ENCODE measurements around the gene TAOK2. TPM values are rescaled to one million over a fixed set of nuclear protein-coding genes. Genes with fewer than 3 reads are reported as not detected.
A peak's percentile ranks its signal among the peaks of the same experiment; 100 is the strongest.
"Not testable (repeated sequence)": the region's sequence is repeated elsewhere in the genome, so short reads cannot be mapped to it uniquely, and the experiment has no call there.

TAOK2 gene
- 24.5 TPM for total RNA-seq

- peak; percentile 98 for DNase-seq
These were observed at the start of gene TAOK2 for GRCh38 chr16:29973384-29974246. TAOK2 (plus strand) TSS chr16:29973868; CDS start chr16:29977773, 3,905 bp downstream.

GRCh38 chr16:29925105-29925756 is 48.4 kb upstream of the TAOK2 start:
- no peak for DNase-seq

- DNase-seq = peak; percentile 70
These were observed 47.6 kb upstream of the TAOK2 start, which contains the start of gene KCTD13 for GRCh38 chr16:29925781-29926710. KCTD13 (minus strand) TSS chr16:29926226; CDS start chr16:29926033, 193 bp downstream.

DNA sequence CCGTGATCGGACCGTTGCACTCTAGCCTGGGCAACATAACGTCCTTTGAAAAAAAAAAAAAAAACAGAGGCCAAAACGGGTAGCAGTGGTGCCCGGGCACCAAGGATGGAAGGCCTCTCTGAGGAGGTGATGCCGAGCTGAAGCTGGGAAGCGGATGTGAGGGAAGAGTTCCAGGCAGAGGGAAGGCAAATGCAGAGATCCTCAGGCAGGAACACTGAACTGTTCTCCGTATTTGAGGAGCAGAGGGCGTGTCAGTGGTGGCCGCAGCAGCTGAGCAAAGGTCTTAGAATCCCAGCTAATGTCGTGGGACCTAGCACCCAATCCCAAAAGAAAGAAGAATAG is 47.0 kb upstream of the TAOK2 start:
- DNase-seq = peak; percentile 11

DNA sequence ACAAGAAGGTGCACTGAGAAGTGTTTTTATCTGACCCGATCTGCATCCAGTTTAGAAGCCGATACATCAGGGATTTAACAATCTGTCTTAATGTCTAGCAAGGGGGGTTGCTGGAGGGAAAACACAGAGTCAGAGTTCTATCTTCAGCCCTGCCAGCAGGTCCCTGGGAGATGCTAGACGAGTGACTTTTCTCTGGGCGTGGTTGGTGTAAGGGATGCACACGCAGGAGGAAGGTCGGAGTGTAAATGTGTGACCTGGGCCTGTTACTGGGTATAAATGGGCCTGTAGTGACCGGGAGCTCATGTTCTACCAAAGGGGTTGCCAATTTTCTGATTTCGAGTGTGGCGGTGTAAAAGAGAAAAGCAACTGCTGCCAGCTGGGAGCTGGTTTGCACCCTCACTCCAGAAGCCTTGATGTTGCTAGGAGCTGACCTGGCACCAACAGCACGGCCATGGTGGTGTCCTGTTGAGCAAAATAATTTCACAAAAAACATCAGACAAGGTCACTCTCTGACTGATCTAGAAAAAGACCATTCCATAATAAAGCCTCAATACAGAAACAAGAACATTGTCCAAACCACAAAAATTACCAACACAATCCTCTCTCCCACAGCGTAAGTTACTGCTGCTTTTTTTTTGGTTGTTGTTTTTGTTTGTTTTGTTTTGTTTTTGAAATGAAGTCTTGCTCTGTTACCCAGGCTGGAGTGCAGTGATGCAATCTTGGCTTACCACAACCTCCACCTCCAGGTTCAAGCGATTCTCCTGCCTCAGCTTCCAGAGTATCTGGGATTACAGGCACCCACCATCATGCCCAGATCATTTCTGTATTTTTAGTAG is 46.4 kb upstream of the TAOK2 start:
- no peak for DNase-seq

- not testable (repeated sequence) for DNase-seq
These were observed 41.9 kb upstream of the TAOK2 start for GRCh38 chr16:29931750-29932149.

GRCh38 chr16:29940656-29941055 is 33.0 kb upstream of the TAOK2 start:
- no peak for DNase-seq

DNA sequence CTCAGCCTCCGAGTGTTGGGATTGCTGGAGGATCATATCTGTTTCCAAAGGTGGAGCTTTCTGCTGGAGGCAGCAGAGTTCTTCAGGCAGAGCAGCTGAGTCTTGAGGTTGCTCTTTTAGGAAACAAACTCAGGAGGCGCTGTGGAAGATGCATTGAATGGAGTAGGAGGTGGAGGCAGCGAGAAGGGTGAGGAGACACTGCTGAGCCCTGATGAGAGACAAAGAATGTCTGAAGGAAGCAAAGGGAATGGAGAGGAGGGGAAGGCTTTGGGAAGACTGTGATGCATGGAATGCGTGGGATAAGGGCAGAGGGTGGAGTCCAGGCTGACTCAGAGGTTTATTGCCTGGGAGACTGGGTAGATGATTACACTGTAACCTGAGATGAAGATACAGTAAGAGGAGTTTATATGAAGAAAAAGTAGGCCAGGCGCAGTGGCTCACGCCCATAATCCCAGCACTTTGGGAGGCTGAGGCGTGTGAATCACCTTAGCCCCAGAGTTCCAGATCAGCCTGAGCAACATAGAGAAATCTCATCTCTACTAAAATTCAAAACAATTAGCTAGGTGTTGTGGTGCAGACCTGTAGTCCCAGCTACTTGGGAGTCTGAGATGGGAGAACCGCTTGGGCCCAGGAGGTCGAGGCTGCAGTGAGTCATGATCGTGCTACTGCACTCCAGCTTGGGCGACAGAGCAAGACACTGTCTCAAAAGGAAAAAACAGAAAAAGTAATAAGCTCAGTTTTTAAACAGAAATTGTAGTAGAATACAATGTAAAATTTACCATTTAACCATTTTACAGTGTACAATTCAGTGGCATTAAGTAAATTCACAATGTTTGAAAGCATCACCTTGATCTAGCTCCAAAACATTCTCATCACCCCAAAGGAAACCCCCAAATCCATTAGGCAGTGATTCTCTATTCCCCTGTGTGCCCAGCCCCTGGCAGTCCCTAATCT is 29.5 kb upstream of the TAOK2 start:
- peak; percentile 30 for DNase-seq

DNA sequence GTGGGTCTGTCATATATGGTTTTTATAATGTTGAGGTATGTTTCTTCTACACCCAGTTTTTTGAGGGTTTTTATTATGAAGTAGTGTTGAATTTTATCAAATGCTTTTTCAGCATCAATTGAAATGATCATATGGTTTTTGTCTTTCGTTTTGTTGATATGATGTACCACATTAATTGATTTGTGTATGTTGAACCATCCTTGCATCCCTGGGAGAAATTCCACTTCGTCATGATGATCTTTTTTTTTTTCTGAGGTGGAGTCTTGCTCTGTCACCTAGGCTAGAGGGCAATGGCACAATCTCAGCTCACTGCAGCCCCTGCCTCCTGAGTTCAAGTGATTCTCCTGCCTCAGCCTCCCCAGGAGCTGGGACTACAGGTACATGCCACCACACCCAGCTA is 25.8 kb upstream of the TAOK2 start:
- DNase-seq = no peak

- no peak for DNase-seq
These were observed 22.7 kb upstream of the TAOK2 start for GRCh38 chr16:29950806-29951461.

DNA sequence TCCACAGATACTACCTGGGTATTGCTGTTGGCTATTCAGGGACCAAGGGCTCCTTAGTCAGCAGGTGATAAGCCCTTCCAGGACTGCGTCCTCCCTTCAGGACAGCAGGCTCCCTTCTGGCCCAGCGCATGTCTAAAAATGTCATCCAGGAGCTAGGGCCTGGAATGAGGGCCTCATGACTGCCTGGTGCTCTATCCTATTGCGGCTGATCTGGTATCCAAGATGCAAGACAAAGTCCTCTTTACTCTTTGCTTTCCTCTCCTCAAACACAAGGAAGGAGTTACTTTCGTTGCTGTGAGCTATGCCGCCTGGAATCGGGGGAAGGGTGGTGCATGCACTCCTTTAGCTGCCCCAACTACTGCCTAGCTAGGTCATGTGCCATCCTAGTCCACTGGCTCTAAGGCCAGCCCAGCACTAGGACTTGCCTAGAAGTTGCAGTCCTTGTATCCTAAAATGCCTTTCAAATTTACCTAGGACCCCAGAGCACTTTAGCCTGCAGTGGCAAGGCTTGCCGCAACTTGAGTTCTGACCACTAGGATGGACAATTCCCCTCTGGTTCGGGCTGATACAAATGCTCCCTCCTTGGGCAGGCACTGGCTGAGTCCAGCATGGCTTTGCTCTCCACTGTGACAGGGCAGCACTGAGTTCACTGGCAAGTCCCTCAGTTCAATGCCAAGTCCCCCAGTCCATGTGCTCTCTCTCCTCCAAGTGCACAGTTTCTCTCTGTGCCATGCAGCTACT is 21.9 kb upstream of the TAOK2 start:
- DNase-seq = no peak

DNA sequence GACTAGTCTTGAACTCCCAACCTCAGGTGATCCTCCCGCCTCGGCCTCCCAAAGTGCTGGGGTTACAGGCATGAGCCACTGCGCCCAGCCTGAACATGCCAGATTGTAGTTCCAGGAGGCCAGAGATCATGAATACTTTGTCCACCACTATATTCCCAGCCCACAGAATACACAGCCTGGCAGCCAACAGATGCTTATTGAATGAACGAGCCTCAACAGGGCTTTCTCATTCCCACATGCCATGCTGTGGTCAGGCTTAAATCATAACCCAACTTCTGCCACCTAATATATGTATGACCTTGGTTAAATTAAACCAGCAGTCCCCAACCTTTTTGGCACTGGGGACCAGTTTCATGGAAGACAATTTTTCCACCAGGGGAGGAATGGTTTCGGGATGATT is 14.9 kb upstream of the TAOK2 start:
- DNase-seq = no peak

GRCh38 chr16:29959293-29959692 is 14.4 kb upstream of the TAOK2 start:
- DNase-seq = no peak

- not testable (repeated sequence) for DNase-seq
These were observed 13.8 kb upstream of the TAOK2 start for GRCh38 chr16:29959821-29960220.

DNA sequence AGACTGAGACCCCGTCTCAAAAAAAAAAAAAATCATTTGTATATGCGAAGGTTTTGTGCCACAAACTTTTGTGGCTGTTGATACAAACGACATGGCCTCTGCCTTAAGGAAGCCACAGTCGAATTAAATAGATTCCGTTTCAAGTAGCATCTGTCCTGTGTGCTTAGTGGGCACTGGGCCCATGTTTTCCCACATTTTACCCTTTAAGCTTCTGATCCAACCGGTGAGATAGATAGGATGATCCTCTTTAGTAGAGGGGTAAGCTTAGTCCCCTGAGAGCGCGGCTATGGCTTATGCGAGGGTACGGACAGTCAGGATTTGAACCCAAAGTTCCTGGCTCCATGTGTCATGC is 12.6 kb upstream of the TAOK2 start:
- DNase-seq = no peak

GRCh38 chr16:29961479-29962343 is 12.0 kb upstream of the TAOK2 start, which contains the start of gene TMEM219:
TMEM219 (plus strand) TSS chr16:29962079; CDS start chr16:29963144, 1,065 bp downstream.
- DNase-seq = peak; percentile 64

DNA sequence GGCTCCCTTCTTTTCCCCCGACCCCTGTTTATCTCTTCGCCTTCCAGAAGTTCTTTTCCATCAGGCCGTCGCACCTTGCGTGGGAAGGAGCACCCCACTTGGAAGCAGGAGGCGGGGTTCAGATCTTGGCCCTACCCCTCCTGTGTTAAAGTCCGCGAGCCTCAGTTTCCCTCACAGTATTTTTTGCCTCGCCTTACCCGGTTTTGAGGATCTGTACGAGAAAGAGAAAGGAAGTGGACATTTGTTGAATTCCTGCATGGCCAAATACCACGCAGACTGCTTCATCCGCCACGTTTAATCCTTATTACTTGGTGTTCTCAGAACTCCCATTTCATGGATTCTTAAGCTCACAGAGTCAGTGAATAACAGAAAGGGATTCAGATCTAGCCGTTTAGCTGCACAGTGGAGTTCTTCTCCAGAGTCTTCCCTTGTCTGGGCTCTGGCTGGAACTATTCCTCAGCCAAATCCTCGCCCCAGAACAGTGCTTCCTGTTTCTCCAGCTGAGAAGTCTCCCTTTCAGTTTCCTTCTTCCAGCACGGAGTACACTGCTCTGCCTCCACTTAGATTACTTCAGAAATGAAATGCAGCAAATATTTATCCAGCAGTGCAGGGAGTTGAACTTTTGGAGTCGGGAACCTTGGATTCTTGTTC is 11.2 kb upstream of the TAOK2 start:
- peak; percentile 26 for DNase-seq
